ENCODE data around the gene DNAH9.

DNAH9 gene

DNA sequence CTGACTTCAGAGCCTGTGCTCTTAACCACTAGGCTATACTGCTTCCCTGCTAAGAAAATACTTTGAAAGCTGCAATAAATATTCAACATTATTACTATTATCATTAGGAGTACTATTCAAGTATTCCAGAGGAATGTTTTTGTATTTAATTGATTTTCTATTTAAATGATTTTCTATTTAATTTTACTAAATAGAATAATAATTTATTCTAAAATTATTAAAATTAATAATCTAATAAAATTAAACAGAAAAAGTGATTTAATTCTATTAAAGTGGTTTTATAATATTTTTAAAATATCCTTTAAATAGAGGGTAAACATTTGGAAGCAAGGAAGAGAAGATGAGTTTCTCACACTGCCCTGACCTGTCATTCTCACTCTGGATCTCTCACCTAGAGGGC lies 173.8 kb downstream of the DNAH9 start:
- DNase-seq: no peak

DNA sequence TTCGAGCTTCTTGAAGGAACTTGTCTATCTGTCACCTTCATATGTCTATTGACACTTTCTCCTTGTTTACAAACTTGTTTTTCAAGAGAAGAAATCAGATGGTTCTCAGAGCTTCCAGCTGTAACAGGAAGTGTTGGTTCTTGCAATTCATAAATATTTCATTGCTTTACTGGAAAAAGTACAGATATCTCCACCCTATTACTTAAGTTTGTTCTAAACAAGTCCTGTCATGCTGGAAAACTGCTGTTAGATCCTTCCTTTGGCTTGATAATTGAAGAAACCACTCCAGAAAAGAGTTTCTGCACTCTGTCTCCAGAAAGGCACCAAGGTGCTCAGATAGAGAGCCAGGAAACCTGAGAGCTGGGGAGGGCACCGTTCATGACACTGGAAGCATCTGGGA lies 181.6 kb downstream of the DNAH9 start:
- DNase-seq: no peak

- no peak for DNase-seq
Observed at GRCh38 chr17:11780621-11781020, 182.4 kb downstream of the DNAH9 start.

DNA sequence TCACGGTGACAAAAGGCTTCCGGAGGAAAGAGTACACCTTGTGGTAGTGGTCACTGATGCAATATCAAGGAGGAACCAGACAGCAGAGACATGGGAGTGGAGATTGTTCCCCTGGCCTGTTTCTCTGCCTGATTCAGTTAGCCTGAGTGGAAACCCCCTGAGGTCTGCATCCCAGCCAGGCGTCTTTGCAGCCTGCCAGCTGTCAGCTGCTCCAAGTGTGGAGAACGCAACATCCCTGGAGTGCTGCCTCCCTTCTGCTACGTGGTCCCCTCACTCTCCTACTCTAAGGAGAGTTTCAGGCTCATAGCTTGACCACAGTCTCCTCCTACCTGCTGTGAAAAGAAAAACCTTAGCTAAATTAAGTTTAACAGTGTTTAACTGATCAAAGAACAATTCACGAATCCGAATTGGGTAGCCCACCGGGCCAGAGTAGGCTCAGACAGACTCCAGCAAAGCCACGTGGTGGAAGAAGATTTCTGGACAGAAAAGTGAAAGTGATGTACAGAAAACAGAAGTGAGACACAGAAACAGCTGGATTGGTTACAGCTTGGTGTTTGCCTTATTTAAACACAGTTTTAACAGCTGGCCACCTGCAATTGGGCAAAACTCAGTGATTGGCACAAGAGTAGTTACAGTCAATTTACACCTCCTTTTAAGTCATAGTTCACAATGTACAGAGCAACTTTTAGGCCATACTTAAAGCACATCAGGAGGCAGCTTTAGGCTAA lies 188.6 kb downstream of the DNAH9 start:
- DNase-seq: no peak

GRCh38 chr17:11795906-11796305 lies 197.6 kb downstream of the DNAH9 start:
- DNase-seq: no peak

DNA sequence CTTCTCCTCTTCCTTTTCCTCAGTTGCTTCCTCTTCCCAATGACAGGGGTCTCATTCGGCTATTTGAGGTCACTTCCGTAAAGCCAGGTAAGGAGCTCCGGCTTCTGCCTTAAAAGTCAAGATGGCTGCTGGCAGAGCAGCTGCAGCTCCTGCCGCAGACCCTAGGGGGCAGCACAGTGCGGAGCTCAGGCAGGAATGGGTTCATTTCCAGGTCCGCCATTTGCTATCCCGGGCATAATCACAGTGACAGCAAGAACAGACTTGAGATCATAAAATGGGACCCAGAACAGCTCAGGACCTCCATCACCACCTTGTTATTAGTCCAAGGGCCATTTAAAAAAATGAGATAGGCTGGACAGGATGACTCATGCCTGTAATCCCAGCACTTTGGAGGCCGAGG lies 199.5 kb downstream of the DNAH9 start:
- no peak for DNase-seq

DNA sequence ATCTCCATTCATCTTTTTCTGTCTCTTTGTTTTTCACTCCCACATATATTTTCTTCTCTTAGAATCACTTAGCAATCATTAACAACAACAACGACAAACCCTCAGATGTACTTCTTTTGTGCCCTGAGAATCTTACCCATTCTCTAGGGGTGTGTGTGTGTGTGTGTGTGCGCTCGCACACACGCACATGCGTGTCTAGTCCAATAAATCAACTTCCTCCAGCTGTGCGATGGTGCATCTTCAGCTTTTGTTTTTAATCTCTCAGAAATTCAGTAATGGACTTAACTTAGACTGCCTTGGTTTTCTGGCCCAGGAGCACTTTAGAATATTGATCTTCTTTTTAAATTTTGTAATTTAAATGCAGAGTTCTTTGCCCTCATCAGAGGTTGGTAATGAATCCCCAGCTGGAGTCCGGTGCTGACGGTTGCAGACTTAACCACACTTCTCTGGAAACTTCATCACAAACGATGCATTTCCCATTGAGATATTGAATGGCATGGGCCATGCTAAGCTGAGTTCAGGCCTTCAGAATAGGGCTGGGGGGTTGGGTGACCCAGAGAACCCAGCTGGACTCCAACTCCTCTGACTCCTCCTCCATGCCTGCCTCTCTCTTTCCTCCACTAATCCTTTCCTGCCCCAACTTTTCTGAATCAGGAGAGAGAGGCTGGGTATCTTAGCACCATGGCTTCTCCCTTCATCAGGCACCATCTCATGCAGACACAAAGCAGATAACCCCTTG lies 205.1 kb downstream of the DNAH9 start:
- DNase-seq: no peak

GRCh38 chr17:11805138-11805537 lies 206.9 kb downstream of the DNAH9 start:
- no peak for DNase-seq

DNA sequence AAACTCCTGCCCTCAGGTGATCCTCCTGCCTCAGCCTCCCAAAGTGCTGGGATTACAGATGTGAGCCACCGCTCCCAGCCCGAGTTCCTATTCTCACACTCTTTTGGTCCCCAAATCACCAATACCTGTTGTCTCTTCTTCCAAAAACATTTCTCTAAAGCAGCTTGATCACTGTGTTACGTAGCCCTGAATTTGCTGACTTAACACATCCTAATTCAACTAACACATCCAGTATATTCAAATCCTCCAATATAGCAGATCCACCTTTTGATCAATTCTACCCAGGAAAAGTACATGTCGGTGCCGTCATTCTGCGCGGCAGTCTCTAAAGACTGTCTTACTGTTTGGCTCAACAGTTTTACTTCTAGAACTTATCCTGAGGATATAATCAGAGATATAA lies 207.7 kb downstream of the DNAH9 start:
- no peak for DNase-seq

DNA sequence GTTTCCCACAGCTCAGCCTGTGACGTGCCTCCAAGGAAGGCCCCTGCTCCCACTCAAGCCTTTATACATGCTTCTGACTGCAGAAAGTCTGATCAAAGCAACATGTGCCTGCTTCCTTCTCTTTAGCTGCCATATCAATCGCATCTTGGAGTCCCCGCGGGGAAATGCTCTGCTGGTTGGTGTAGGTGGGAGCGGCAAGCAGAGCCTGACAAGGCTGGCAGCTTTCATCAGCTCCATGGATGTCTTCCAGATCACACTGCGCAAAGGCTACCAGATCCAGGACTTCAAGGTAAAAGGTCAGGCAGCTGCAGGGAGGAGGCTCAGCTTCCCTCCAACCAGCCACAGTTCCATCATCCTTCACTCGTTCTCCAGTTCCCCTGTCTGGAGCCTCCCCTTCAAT lies 209.3 kb downstream of the DNAH9 start:
- no peak for DNase-seq

DNA sequence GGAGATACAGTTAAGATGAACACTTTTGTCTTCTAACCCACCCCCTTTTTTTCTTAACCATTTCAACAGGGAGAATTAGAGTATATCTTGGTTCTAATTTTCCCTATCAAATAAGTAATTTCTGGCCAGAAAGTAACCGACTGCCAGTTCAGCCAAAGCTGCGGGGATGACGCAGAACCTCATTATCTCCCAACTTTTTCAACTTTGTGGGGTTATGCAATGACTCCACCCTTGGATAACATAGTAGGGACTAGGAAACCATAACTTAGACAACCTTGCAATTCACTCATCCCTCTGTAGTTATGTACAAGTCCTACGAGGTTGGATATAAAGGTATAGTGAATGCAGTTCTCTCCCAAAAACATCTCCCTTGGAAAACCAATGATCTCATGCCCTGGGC lies 215.0 kb downstream of the DNAH9 start:
- no peak for DNase-seq

- DNase-seq: no peak
Observed at GRCh38 chr17:11813871-11814270, 215.6 kb downstream of the DNAH9 start.

GRCh38 chr17:11814655-11815262 lies 216.5 kb downstream of the DNAH9 start:
- no peak for DNase-seq

- DNase-seq: no peak
Observed at GRCh38 chr17:11816409-11816808, 218.1 kb downstream of the DNAH9 start.

- no peak for DNase-seq
Observed at GRCh38 chr17:11823862-11824261, 225.6 kb downstream of the DNAH9 start.

GRCh38 chr17:11825572-11826209 lies 227.4 kb downstream of the DNAH9 start:
- no peak for DNase-seq

GRCh38 chr17:11832401-11833137 lies 234.3 kb downstream of the DNAH9 start:
- DNase-seq: no peak

- DNase-seq: no peak
Observed at GRCh38 chr17:11836508-11836907, 238.2 kb downstream of the DNAH9 start.

- no peak for DNase-seq
Observed at GRCh38 chr17:11840052-11840451, 241.8 kb downstream of the DNAH9 start.

DNA sequence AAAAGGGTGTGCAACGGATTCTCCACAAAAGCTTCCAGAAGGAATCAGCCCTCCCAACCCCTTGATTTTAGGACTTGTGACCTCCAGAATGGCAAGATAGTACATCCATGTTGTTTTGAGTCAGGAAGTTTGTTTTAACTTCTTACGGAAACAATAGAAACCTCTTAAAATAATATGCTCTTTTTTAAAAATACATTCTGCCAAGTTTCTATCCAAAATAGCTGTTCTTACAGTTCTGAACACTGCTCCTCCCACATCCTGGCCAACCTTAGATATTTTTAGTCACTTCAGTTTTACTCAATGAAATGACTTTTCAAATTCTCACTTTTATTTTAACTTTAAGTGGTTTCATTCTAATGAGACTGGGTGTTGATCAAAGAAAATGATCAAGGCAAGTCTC lies 242.6 kb downstream of the DNAH9 start:
- no peak for DNase-seq

DNA sequence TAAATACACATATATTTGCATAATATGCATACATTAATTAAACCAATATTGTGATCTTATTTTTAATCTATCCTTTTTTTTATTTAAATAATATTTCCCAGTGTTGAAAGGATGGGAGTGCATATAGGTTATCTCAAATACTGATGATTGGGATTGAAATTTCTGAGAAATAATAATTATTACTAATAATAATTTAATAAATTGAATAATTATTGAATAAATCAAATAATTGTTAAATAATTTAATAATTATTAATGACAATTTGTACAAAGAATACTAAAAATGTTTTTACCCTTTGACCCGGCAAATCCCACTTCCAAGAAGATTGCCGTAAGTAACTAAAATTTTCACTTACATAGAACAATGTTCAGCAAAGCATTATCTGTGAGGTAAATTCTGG lies 250.1 kb downstream of the DNAH9 start:
- DNase-seq: no peak

GRCh38 chr17:11852231-11852630 lies 254.0 kb downstream of the DNAH9 start:
- DNase-seq: no peak

GRCh38 chr17:11852912-11853311 lies 254.6 kb downstream of the DNAH9 start:
- no peak for DNase-seq
